ENCODE data around the gene CENPX.
"Not testable (repeated sequence)": the region's sequence is repeated elsewhere in the genome, so short reads cannot be mapped to it uniquely, and the experiment has no call there.

CENPX gene

GRCh38 chr17:81995463-81996231, 27.0 kb downstream of the CENPX start:
- no peak for DNase-seq

GRCh38 chr17:81994593-81995462, 27.9 kb downstream of the CENPX start:
- DNase-seq, result no peak

- DNase-seq, result no peak
Observed at GRCh38 chr17:81993729-81994592, 28.7 kb downstream of the CENPX start.

- DNase-seq, result no peak
Observed at GRCh38 chr17:81992306-81993102, 30.2 kb downstream of the CENPX start.

GRCh38 chr17:81991684-81992305, 30.9 kb downstream of the CENPX start:
- DNase-seq, result no peak

- no peak for DNase-seq
Observed at GRCh38 chr17:81990836-81991683, 31.6 kb downstream of the CENPX start.

- no peak for DNase-seq
Observed at GRCh38 chr17:81987161-81987770, 35.4 kb downstream of the CENPX start.

- no peak for DNase-seq
Observed at GRCh38 chr17:81986606-81987005, 36.1 kb downstream of the CENPX start.

- DNase-seq, result no peak
Observed at GRCh38 chr17:81984773-81985410, 37.8 kb downstream of the CENPX start.

GRCh38 chr17:81983639-81984373, 38.9 kb downstream of the CENPX start:
- DNase-seq, result no peak

- no peak for DNase-seq
Observed at GRCh38 chr17:81983011-81983638, 39.6 kb downstream of the CENPX start.

- DNase-seq, result not testable (repeated sequence)
Observed at GRCh38 chr17:81981511-81981910, 41.2 kb downstream of the CENPX start.

GRCh38 chr17:81980707-81981343, 41.9 kb downstream of the CENPX start:
- no peak for DNase-seq

GRCh38 chr17:81980122-81980521, 42.6 kb downstream of the CENPX start:
- DNase-seq, result no peak

- DNase-seq, result no peak
Observed at GRCh38 chr17:81978524-81979298, 44.0 kb downstream of the CENPX start.

- DNase-seq, result peak; percentile 92
Observed at GRCh38 chr17:81977211-81977808, 45.4 kb downstream of the CENPX start, which contains the start of gene ASPSCR1. Gene ASPSCR1, plus strand, starts transcription at chr17:81977629. Its CDS starts 18 bp downstream, at chr17:81977647.
